Heart left ventricle (tissue), 13 donors: ENCODE data around the gene HELZ2.

Experiments used
- POLR2A ChIP-seq, 2 donors: fragments of 450-650 bp; IDR thresholded peaks; one replicate each; pipeline ENCODE4 v1.6.1; 2017; ENCODE audit warnings: antibody characterized with exemption in 2 of 2, mild to moderate bottlenecking in 2 of 2, moderate library complexity in 2 of 2
- TF ChIP-seq, protein P1 (sequence below), 12 donors: fragments of 200-600 bp; sonication (generic) in 4 of 12; IDR thresholded peaks; one replicate each; pipeline versions ENCODE4 v1.5.0 to v1.8.0; 2018 to 2022; ENCODE audit warnings: antibody characterized with exemption in 12 of 12, mild to moderate bottlenecking in 5 of 12
- donor health status: ischemic (EF 13 %, LVEDD 7.1; RV severe dilation, severe dysfunction).
- donor health status: DM: no; HTN: yes; CAD: no.
- donor health status: DM: no; HTN: no; CAD: no.
- donor health status: ischemic (EF 25% LVEDD 6.9; RV normal size, moderate dysfunction).
- donor health status: ischemic (EF 25% LVEDD 5.7; RV mildly dilated, moderate dysfunction).
- donor health status: ischemic (EF 35%, LVEDD 5.7; RV mildly dilated, moderate dysfunction).
- donor health status: nonischemic (EF 11% LVEDD 7.7; RV severe dilation, severe dysfunction).
- donor health status: DM: yes; HTN: yes; CAD: no.
- donor health status: PGD.
- donor health status: ischemic (EF 29% LVEDD 5.4; RV normal size, mild dysfunction).
- donor health status: nonischemic (EF 23%, LVEDD 6.1; RV moderate dilation, normal function).

DNA sequence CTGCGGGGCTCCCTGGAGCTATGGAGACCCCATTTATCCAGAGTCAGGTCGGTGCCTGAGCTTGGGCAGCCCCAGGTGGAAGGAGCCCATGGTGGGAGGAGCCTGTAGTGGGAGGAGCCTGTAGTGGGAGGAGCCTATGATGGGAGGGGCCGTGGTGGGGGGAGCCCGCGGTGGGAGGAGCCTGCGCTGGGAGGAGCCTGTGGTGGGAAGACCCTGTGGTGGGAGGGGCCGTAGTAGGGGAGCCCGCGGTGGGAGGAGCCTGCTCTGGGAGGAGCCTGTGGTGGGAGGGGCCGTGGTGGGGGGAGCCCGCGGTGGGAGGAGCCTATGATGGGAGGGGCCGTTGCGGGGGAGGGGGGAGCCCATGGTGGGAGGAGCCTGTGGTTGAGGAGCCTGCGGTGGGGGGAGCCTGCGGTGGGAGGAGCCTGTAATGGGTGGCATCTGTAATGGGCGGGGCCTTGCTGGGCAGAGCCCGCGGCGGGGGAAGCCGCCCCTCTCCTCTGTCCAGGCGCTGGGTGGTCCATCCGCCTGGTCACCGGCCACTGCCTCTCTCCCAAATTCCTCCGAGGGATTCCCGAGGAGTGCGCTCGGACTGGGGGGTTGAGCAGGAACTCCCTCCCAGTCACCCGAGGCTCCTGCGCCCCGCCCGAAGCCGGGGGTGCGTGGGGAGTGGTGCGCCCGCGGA lies 20.6 kb downstream of the HELZ2 start:
- TF ChIP-seq, protein P1, sequence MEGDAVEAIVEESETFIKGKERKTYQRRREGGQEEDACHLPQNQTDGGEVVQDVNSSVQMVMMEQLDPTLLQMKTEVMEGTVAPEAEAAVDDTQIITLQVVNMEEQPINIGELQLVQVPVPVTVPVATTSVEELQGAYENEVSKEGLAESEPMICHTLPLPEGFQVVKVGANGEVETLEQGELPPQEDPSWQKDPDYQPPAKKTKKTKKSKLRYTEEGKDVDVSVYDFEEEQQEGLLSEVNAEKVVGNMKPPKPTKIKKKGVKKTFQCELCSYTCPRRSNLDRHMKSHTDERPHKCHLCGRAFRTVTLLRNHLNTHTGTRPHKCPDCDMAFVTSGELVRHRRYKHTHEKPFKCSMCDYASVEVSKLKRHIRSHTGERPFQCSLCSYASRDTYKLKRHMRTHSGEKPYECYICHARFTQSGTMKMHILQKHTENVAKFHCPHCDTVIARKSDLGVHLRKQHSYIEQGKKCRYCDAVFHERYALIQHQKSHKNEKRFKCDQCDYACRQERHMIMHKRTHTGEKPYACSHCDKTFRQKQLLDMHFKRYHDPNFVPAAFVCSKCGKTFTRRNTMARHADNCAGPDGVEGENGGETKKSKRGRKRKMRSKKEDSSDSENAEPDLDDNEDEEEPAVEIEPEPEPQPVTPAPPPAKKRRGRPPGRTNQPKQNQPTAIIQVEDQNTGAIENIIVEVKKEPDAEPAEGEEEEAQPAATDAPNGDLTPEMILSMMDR (IDR thresholded peaks at IDR 0.05), result no peak
- TF ChIP-seq POLR2A (IDR thresholded peaks at IDR 0.05), result peak in 1 of 2 donors; percentile 30
